HepG2 (cell line): ENCODE data around the gene MPG. TPM values are rescaled to one million over a fixed set of nuclear protein-coding genes. Genes with fewer than 3 reads are reported as not detected.

Experiments used
- ASH2L ChIP-seq: fragments of 300-600, 200-600 bp; sonication (generic); IDR thresholded peaks from 2 replicates; pipeline ENCODE4 v1.7.0; 2017; ENCODE audit warnings: low read depth, mild to moderate bottlenecking, moderate library complexity, mixed read lengths, low read length; ENCODE audit not compliant: insufficient read length
- EP300 ChIP-seq, 3 experiments: sonication (generic) in 1 of 3; formaldehyde crosslinking in 1 of 3; IDR thresholded peaks; 2 replicates each; pipeline versions ENCODE4 v1.5.1 to v1.6.1; 2011 to 2020; ENCODE audit warnings: low read depth in 2 of 3, low read length in 2 of 3, borderline replicate concordance in 1 of 3, improper control_type of control experiment in 1 of 3, mild to moderate bottlenecking in 1 of 3, missing genetic modification reagents in 1 of 3, moderate library complexity in 1 of 3
- EZH2 ChIP-seq: conservative IDR thresholded peaks from 2 replicates; pipeline ENCODE4 v1.6.1; 2012; ENCODE audit warnings: mild to moderate bottlenecking, low read depth, low read length, moderate library complexity
- IRF2 ChIP-seq: IDR thresholded peaks from 2 replicates; pipeline ENCODE4 v1.6.1; 2018; ENCODE audit warnings: missing genetic modification reagents, missing compliant biosample characterization
- LRRFIP1 ChIP-seq: sonication (generic); formaldehyde crosslinking; conservative IDR thresholded peaks from 2 replicates; pipeline ENCODE4 v1.4.0; 2020; ENCODE audit warnings: missing genetic modification reagents
- MAZ ChIP-seq, 2 experiments: sonication (generic) in 1 of 2; formaldehyde crosslinking in 1 of 2; IDR thresholded peaks; 2 replicates each; pipeline versions ENCODE4 v1.5.0 to v1.6.1; 2012 to 2020; ENCODE audit warnings: low read depth in 2 of 2, mild to moderate bottlenecking in 2 of 2, borderline replicate concordance in 1 of 2, improper control_type of control experiment in 1 of 2, low read length in 1 of 2, missing genetic modification reagents in 1 of 2, moderate library complexity in 1 of 2
- MYPOP ChIP-seq: sonication (generic); formaldehyde crosslinking; IDR thresholded peaks from 2 replicates; pipeline ENCODE4 v1.8.1; 2023; ENCODE audit warnings: mild to moderate bottlenecking, moderate library complexity, missing genetic modification reagents
- SP4 ChIP-seq: sonication (generic); formaldehyde crosslinking; IDR thresholded peaks from 2 replicates; pipeline ENCODE4 v1.8.1; 2023; ENCODE audit warnings: mild to moderate bottlenecking, missing genetic modification reagents
- ZNF577 ChIP-seq: sonication (generic); formaldehyde crosslinking; IDR thresholded peaks from 2 replicates; pipeline ENCODE4 v1.4.0; 2020; ENCODE audit warnings: mild to moderate bottlenecking, low read depth, missing genetic modification reagents, borderline replicate concordance
- ZNF605 ChIP-seq: sonication (generic); formaldehyde crosslinking; IDR thresholded peaks from 2 replicates; pipeline ENCODE4 v1.8.0; 2022; ENCODE audit warnings: mild to moderate bottlenecking, missing genetic modification reagents
- ZNF777 ChIP-seq: sonication (generic); formaldehyde crosslinking; IDR thresholded peaks from 2 replicates; pipeline ENCODE4 v1.4.0; 2020; ENCODE audit warnings: missing genetic modification reagents
- ZSCAN21 ChIP-seq: sonication (generic); formaldehyde crosslinking; IDR thresholded peaks from 2 replicates; pipeline ENCODE4 v1.8.0; 2022; ENCODE audit warnings: mild to moderate bottlenecking, missing genetic modification reagents, moderate library complexity, borderline replicate concordance
- polyA plus RNA-seq, 8 experiments: library from polyadenylated mRNA; depleted of rRNA in 3 of 8; stranded (reverse) in 7 of 8; unstranded in 1 of 8; fragments of >200 nt; fragmentation: Illumina TruSeq in 4 of 8; extraction: Trizol in 4 of 8; gene quantifications; 2 replicates each; pipeline versions ENCODE4 v1.2.1 to v1.2.3, GENCODE V29; 2011 to 2016; ENCODE audit warnings: low read depth in 4 of 8, missing spikeins in 1 of 8, mixed read lengths in 1 of 8; ENCODE audit not compliant: insufficient read depth in 1 of 8
- total RNA-seq, 5 experiments: library from RNA; depleted of rRNA; stranded (reverse); fragments of >200 nt; fragmentation: Illumina TruSeq; extraction: Trizol; gene quantifications; 2 replicates each; pipeline ENCODE4 v1.2.3, GENCODE V29; 2016; ENCODE audit warnings: low read depth in 1 of 5
- TF ChIP-seq, protein P1 (sequence below): sonication (generic); formaldehyde crosslinking; IDR thresholded peaks from 2 replicates; pipeline ENCODE4 v1.4.0; 2020; ENCODE audit warnings: missing genetic modification reagents, borderline replicate concordance
- TF ChIP-seq, protein P2 (sequence below): sonication (generic); formaldehyde crosslinking; IDR thresholded peaks from 2 replicates; pipeline ENCODE4 v1.8.0; 2022; ENCODE audit warnings: mild to moderate bottlenecking, missing genetic modification reagents, borderline replicate concordance

Gene MPG
- total and polyA plus RNA-seq, 2 of the 13 experiments (the other 11 are each of a cell fraction or from before 2014, with no cell fraction given), result 59.1 to 62.5 TPM

- TF ChIP-seq, protein P1, sequence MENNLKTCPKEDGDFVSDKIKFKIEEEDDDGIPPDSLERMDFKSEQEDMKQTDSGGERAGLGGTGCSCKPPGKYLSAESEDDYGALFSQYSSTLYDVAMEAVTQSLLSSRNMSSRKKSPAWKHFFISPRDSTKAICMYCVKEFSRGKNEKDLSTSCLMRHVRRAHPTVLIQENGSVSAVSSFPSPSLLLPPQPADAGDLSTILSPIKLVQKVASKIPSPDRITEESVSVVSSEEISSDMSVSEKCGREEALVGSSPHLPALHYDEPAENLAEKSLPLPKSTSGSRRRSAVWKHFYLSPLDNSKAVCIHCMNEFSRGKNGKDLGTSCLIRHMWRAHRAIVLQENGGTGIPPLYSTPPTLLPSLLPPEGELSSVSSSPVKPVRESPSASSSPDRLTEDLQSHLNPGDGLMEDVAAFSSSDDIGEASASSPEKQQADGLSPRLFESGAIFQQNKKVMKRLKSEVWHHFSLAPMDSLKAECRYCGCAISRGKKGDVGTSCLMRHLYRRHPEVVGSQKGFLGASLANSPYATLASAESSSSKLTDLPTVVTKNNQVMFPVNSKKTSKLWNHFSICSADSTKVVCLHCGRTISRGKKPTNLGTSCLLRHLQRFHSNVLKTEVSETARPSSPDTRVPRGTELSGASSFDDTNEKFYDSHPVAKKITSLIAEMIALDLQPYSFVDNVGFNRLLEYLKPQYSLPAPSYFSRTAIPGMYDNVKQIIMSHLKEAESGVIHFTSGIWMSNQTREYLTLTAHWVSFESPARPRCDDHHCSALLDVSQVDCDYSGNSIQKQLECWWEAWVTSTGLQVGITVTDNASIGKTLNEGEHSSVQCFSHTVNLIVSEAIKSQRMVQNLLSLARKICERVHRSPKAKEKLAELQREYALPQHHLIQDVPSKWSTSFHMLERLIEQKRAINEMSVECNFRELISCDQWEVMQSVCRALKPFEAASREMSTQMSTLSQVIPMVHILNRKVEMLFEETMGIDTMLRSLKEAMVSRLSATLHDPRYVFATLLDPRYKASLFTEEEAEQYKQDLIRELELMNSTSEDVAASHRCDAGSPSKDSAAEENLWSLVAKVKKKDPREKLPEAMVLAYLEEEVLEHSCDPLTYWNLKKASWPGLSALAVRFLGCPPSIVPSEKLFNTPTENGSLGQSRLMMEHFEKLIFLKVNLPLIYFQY (CRISPR knock-in tag), result no peak
- 0 out of 2 replicates have a peak, but pooled peaks have one; percentile 2 for TF ChIP-seq ZNF777
- TF ChIP-seq IRF2, result no peak
- TF ChIP-seq ASH2L, result peak; percentile 30
- TF ChIP-seq LRRFIP1 (CRISPR knock-in tag), result no peak
- no peak for TF ChIP-seq EZH2
- TF ChIP-seq MAZ (IDR thresholded peaks at IDR 0.05; ENCODE audit: borderline replicate concordance, low read depth, low read length), result no peak
- no peak for TF ChIP-seq MAZ (CRISPR knock-in tag; IDR thresholded peaks at IDR 0.05; ENCODE audit: low read depth)
- TF ChIP-seq SP4 (CRISPR knock-in tag), result peak; percentile 55
- TF ChIP-seq MYPOP (CRISPR knock-in tag), result 0 out of 2 replicates have a peak, but pooled peaks have one; percentile 40
- TF ChIP-seq, protein P2, sequence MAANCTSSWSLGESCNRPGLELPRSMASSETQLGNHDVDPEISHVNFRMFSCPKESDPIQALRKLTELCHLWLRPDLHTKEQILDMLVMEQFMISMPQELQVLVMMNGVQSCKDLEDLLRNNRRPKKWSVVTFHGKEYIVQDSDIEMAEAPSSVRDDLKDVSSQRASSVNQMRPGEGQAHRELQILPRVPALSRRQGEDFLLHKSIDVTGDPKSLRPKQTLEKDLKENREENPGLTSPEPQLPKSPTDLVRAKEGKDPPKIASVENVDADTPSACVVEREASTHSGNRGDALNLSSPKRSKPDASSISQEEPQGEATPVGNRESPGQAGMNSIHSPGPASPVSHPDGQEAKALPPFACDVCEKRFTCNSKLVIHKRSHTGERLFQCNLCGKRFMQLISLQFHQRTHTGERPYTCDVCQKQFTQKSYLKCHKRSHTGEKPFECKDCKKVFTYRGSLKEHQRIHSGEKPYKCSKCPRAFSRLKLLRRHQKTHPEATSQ, result no peak
- no peak for TF ChIP-seq ZNF577 (CRISPR knock-in tag)
- TF ChIP-seq ZNF605, result no peak
- TF ChIP-seq EP300 (IDR thresholded peaks at IDR 0.05; ENCODE audit: low read depth in 2 of 2, low read length in 2 of 2), result no peak
- TF ChIP-seq EP300 (CRISPR knock-in tag; IDR thresholded peaks at IDR 0.05; ENCODE audit: borderline replicate concordance), result no peak
- no peak; the same call in 1 of the 2 replicates for TF ChIP-seq ZSCAN21 (CRISPR knock-in tag)
These were observed 6.3 kb upstream of the MPG start (continued) for GRCh38 chr16:71540-72401.
